HG03175 (cell line): ENCODE measurements around the gene TRIP12.
"Not testable (repeated sequence)": the region's sequence is repeated elsewhere in the genome, so short reads cannot be mapped to it uniquely, and the experiment has no call there.

Experiments used
- ATAC-seq: cut with Tn5 transposase; IDR thresholded peaks from one replicate; pipeline ENCODE4 v1.9.1; 2021; ENCODE audit warnings: mild to moderate bottlenecking, moderate library complexity; ENCODE audit not compliant: unreplicated experiment

The TRIP12 gene

DNA sequence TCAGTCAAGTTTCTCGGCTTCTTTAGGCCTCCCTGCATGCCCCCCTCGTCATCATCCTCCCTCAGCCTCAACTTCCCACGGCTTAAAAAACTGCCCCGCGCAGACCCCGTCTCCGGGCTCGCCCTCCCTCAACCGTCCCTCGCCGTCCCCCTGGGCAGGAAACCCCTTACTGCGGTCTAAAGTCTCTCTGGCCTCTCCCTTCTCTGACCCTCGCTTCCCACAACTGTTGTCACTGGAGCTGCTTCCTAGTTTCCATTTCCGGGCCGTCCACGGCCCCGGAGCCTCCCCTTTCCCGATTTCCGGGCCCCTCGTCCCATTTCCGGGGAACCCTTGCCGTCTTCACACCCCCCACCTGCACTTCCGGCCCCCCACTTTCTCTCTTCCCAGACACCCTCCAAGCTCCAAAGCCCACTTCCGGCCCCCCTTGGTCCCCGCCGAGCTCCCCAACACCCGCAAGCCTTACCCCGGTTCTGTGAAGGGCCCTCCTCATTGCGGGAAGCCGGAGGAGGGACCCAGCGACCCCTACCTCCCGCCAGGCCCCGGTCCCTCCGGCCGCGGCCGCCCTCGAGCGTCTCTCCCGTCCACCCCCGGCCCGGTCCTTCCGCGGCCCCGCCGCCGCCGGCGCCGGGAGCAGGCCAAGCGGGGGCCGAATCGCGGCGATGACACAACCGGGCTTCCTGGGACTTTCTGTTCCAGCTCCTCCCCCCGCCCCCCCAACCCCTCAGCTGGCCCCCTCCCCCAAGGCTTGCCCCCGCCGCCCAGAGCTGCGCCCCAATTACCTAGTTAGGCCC lies 513 bp downstream of the TRIP12 start:
- ATAC-seq = peak; percentile 17

- ATAC-seq = no peak
Measured at GRCh38 chr2:229920011-229920641, 1.7 kb downstream of the TRIP12 start.

GRCh38 chr2:229917793-229918192 lies 4.0 kb downstream of the TRIP12 start:
- ATAC-seq = no peak

- no peak for ATAC-seq
Measured at GRCh38 chr2:229914171-229914570, 7.6 kb downstream of the TRIP12 start.

DNA sequence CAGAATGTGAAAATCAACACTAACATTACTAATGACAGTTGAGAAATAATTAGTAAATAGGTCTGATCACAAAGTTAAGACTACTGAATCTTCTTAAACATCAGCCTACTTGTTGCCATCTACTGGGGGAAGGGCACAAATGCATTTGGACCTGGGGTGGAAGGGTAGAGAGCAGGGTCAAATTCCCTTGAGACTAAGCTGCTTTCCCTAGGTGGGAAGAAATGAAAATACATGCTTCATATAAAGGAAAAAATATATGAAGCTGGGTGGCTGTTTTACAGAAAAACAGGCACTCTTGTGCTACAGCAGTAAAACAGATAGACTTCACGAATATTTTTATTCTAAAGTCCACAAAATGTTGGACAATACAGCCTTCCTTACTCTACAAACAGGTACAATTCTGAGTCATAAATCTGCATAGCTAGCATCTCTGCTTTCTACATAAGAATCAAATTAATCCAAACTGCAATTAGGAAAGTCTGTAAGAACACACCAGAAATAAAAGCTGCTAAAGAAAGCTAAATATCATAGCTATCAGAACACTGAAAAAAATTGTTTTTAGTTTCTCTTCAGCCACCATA lies 10.9 kb downstream of the TRIP12 start:
- peak; percentile 67 for ATAC-seq

GRCh38 chr2:229910147-229910831 lies 11.5 kb downstream of the TRIP12 start:
- ATAC-seq = peak; percentile 9

- ATAC-seq = no peak
Measured at GRCh38 chr2:229909090-229909489, 12.7 kb downstream of the TRIP12 start.

GRCh38 chr2:229905601-229906000 lies 16.2 kb downstream of the TRIP12 start:
- ATAC-seq = no peak

- no peak for ATAC-seq
Measured at GRCh38 chr2:229903037-229903436, 18.8 kb downstream of the TRIP12 start.

DNA sequence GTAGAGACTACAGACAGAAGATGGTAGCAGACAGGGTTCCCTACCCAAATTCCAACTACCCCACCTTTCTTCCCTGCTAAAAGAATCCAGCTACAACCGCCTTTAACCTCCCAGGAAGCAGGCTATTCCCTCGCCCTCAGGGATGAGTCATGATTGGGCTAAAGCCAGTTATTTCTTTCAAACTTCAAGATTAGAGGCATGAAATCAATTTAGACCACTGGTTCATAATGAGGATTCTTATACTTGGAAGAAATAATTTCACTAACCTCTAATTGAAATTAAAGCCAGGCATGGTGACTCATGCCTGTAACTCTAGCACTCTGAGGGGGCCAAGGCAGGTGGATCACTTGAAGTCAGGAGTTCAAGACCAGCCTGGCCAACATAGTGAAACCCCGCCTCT lies 20.0 kb downstream of the TRIP12 start:
- ATAC-seq = no peak

DNA sequence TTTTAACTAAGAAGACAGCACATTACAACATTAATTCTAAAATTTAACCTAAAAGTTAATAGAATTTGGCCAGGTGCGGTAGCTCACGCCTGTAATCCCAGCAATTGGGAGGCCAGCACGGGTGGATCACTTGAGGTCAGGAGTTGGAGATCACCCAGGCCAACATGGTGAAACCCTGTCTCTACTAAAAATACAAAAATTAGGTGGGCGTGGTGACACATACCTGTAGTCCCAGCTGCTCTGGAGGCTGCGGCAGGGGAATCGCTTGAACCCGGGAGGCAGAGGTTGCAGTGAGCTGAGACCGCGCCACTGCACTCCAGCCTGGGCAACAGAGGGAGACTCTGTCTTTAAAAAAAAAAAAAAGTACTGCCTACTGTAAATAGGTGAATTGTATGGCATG lies 21.3 kb downstream of the TRIP12 start:
- not testable (repeated sequence) for ATAC-seq

GRCh38 chr2:229900012-229900411 lies 21.8 kb downstream of the TRIP12 start:
- no peak for ATAC-seq

- ATAC-seq = no peak
Measured at GRCh38 chr2:229899604-229900003, 22.2 kb downstream of the TRIP12 start.

DNA sequence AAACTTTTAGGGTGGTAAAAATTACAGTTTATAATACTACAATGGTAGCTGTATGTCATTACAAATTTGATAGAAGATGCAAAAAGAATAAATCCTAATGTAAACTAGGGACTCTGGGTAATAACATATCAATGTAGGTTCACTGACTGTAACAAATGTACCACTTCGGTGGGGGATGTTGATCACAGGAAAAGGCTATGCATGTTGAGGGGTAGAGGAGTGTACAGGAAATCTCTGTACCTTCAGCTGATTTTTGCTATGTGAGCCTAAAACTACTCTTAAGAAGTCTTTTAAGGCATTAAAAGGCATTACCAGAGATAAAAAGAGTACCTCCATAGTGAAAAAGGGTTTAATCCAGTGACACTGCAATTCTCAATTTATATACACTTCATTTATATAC lies 25.0 kb downstream of the TRIP12 start:
- no peak for ATAC-seq

- ATAC-seq = no peak
Measured at GRCh38 chr2:229889023-229889422, 32.8 kb downstream of the TRIP12 start.

- no peak for ATAC-seq
Measured at GRCh38 chr2:229888031-229888430, 33.8 kb downstream of the TRIP12 start.

DNA sequence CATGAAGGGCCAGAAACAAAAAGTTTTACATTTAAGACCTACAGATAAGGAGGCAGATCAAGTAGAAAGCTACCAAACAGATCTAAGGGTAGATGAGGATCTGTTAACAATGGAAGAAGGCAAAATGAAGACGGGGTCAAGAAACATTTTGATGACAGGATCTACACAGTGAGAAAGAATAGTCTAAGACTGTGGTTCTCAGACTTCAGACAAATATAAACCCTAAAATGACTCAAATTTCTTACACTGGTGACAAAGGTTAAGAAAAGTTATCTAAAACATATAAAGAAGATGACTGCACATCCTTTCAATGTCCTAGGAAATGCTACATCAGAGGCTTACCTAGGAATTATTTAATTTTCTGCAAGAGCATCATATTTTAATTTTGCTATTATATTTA lies 34.4 kb downstream of the TRIP12 start:
- no peak for ATAC-seq

- peak; percentile 66 for ATAC-seq
Measured at GRCh38 chr2:229884775-229885699, 36.8 kb downstream of the TRIP12 start.

DNA sequence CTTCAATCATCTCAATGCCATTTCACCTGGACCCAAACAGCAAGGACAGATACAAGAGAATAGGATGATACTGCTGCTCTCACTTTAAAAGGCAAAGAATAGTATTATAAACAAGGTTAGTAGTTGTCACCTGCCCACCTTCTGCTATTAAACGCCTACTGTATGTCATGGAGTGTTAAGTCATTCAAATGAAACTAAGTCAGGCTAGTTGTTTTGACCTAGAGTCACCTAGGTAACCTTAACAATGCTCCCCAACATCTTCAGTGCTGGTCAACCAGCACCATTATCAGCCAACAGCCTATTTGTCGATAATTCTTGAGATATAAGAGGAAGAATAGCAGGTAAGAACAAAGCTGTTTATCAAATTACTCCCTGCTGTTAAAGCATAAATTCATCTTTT lies 39.2 kb downstream of the TRIP12 start:
- peak; percentile 42 for ATAC-seq

- ATAC-seq = no peak
Measured at GRCh38 chr2:229880892-229881586, 40.8 kb downstream of the TRIP12 start.
